Measurements from ENCODE around the gene CYB5A.

CYB5A gene

DNA sequence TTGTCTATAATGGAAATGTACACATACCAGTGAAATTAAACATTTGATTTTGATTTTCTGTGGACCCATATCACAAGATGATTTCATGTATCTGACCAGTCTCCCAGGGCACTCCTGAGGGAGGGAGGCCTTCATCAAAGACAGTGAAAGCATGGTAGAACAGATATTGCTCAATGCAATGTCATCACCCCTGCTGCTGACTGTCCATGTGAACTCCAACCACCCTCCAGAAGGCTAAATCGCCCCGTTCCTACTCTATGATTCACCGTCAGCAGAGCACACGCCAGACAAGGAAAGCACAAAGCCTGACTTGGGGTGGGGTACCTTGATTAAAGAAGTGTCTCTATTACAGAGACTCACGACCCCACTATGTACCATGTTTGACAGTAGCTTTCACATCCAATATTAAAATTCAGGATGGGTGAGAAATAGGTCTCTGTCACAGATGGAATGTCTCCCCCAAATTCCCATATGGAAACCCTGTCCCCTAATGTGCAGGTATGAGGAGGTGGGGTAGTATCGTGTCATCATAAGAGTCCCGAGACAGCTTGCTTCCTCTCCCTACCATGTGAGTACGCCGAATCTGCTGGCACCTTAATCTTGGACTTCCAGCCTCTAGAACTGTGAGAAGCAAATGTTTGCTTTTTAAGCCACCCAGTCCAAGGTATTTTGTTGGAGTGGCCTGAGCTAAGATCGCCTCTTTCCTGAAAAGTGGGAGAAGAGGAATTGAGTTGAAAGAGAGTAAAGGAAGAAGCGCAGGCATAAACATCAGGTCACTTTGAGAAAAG is 42.4 kb downstream of the CYB5A start:
- TF ChIP-seq SIN3A (IDR thresholded peaks at IDR 0.05; ENCODE audit: borderline replicate concordance, insufficient read depth, low read length) (no peak), FOXP2 (optimal IDR thresholded peaks at IDR 0.05; ENCODE audit: borderline replicate concordance, extremely low read depth, extremely low read length, insufficient read depth) (no peak), POLR2AphosphoS5 (IDR thresholded peaks at IDR 0.05; ENCODE audit: low read depth, low read length) (no peak), TAF1 (IDR thresholded peaks at IDR 0.05; ENCODE audit: borderline replicate concordance, insufficient read depth, low read length) (no peak)
- TF ChIP-seq, protein P1, sequence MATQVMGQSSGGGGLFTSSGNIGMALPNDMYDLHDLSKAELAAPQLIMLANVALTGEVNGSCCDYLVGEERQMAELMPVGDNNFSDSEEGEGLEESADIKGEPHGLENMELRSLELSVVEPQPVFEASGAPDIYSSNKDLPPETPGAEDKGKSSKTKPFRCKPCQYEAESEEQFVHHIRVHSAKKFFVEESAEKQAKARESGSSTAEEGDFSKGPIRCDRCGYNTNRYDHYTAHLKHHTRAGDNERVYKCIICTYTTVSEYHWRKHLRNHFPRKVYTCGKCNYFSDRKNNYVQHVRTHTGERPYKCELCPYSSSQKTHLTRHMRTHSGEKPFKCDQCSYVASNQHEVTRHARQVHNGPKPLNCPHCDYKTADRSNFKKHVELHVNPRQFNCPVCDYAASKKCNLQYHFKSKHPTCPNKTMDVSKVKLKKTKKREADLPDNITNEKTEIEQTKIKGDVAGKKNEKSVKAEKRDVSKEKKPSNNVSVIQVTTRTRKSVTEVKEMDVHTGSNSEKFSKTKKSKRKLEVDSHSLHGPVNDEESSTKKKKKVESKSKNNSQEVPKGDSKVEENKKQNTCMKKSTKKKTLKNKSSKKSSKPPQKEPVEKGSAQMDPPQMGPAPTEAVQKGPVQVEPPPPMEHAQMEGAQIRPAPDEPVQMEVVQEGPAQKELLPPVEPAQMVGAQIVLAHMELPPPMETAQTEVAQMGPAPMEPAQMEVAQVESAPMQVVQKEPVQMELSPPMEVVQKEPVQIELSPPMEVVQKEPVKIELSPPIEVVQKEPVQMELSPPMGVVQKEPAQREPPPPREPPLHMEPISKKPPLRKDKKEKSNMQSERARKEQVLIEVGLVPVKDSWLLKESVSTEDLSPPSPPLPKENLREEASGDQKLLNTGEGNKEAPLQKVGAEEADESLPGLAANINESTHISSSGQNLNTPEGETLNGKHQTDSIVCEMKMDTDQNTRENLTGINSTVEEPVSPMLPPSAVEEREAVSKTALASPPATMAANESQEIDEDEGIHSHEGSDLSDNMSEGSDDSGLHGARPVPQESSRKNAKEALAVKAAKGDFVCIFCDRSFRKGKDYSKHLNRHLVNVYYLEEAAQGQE (IDR thresholded peaks at IDR 0.05; ENCODE audit: insufficient read depth in 1 of 2, low read depth in 2 of 2, low read length in 2 of 2) = no peak

DNA sequence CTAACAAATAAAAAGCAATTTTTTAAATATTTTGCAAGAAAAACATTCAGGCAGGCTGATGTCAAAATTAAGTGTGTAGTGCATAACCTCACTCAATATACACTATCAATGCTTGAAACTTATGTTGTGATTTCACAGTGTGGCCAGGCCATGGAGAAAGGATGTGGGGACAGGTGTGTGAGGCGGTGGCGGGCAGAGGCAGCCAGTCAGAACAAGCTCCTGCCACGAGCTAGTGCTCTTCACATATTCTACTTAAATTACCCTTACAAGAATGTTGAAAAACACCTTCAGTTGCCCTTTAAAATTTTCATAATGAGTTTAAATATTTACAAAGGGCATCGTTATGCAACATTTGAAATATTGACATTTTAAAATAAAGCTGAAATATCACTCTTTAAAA is 43.2 kb downstream of the CYB5A start:
- TF ChIP-seq FOXP2 (optimal IDR thresholded peaks at IDR 0.05; ENCODE audit: borderline replicate concordance, extremely low read depth, extremely low read length, insufficient read depth) (no peak), SIN3A (IDR thresholded peaks at IDR 0.05; ENCODE audit: borderline replicate concordance, insufficient read depth, low read length) (no peak), TAF1 (IDR thresholded peaks at IDR 0.05; ENCODE audit: borderline replicate concordance, insufficient read depth, low read length) (no peak), POLR2AphosphoS5 (IDR thresholded peaks at IDR 0.05; ENCODE audit: low read depth, low read length) (no peak)
- TF ChIP-seq, protein P1 (IDR thresholded peaks at IDR 0.05; ENCODE audit: insufficient read depth in 1 of 2, low read depth in 2 of 2, low read length in 2 of 2) = no peak

DNA sequence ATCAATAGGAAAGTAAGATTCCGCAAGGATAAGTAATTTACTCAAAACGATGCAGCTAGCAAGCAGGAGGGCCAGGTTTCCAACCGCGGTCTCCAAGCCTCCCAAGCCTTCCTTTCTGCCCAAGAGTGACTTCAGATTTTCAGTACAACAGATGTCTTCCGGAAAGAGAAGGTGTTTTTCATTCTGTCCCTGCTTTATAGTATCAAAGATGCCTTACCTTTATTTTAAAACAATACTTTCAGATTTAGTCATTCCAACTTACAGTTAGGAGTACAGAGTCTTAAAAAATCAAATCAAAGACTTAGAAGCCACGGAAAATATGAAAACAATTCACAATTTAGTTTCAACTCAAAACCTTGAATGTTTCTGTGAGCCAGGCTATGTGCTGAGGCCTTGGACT is 43.6 kb downstream of the CYB5A start:
- TF ChIP-seq, protein P1 (IDR thresholded peaks at IDR 0.05; ENCODE audit: insufficient read depth in 1 of 2, low read depth in 2 of 2, low read length in 2 of 2) = no peak
- no peak for TF ChIP-seq TAF1 (IDR thresholded peaks at IDR 0.05; ENCODE audit: borderline replicate concordance, insufficient read depth, low read length)
- TF ChIP-seq FOXP2 (optimal IDR thresholded peaks at IDR 0.05; ENCODE audit: borderline replicate concordance, extremely low read depth, extremely low read length, insufficient read depth) = no peak
- TF ChIP-seq POLR2AphosphoS5 (IDR thresholded peaks at IDR 0.05; ENCODE audit: low read depth, low read length) = no peak
- TF ChIP-seq SIN3A (IDR thresholded peaks at IDR 0.05; ENCODE audit: borderline replicate concordance, insufficient read depth, low read length) = no peak

DNA sequence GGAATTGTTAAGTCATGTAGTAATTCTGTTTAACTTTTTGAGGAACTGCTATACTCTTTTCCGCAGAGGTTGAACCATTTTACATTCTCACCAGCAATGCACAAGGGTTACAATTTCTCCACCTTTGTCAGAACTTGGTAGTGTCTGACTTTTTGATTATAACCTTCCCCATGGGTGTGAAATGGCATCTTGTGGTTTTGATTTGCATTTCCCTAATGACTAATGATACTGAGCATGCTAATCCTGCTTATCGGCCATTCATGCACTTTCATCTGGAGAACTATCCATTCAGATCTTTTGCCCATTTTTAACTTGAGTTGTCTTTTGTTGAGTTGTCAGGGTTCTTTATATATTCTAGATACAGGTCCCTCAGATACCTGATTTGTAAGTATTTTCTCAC is 47.2 kb downstream of the CYB5A start:
- TF ChIP-seq TAF1 (IDR thresholded peaks at IDR 0.05; ENCODE audit: borderline replicate concordance, insufficient read depth, low read length) (no peak), SIN3A (IDR thresholded peaks at IDR 0.05; ENCODE audit: borderline replicate concordance, insufficient read depth, low read length) (no peak), POLR2AphosphoS5 (IDR thresholded peaks at IDR 0.05; ENCODE audit: low read depth, low read length) (no peak), FOXP2 (optimal IDR thresholded peaks at IDR 0.05; ENCODE audit: borderline replicate concordance, extremely low read depth, extremely low read length, insufficient read depth) (no peak)
- TF ChIP-seq, protein P1 (IDR thresholded peaks at IDR 0.05; ENCODE audit: insufficient read depth in 1 of 2, low read depth in 2 of 2, low read length in 2 of 2) = no peak
